Endodermal cell (in vitro differentiated cells): ENCODE data around the gene PGM5. TPM values are rescaled to one million over a fixed set of nuclear protein-coding genes. Genes with fewer than 3 reads are reported as not detected.
"Not testable (repeated sequence)": the region's sequence is repeated elsewhere in the genome, so short reads cannot be mapped to it uniquely, and the experiment has no call there.

Experiments
- DNase-seq: peaks from one replicate; pipeline ENCODE4 v3.0.0-alpha.2; 2017
- H3K27ac ChIP-seq: 2 replicates; pipeline ENCODE4 v1.5.1; 2013; ENCODE audit warnings: mild to moderate bottlenecking, low read depth, low read length, moderate library complexity
- H3K27me3 ChIP-seq: 2 replicates; pipeline ENCODE4 v1.6.1; 2013; ENCODE audit warnings: mild to moderate bottlenecking, low read length, moderate library complexity; ENCODE audit not compliant: insufficient read depth, control insufficient read depth, poor library complexity, severe bottlenecking
- H3K36me3 ChIP-seq: 2 replicates; pipeline ENCODE4 v1.7.0; 2013; ENCODE audit warnings: mild to moderate bottlenecking, low read length, moderate library complexity; ENCODE audit not compliant: control insufficient read depth, insufficient read depth
- H3K4me1 ChIP-seq: one replicate; pipeline ENCODE4 v1.7.0; 2013; ENCODE audit warnings: low read length; ENCODE audit not compliant: control insufficient read depth, insufficient read depth
- H3K4me3 ChIP-seq: 2 replicates; pipeline ENCODE4 v1.5.1; 2013; ENCODE audit warnings: mild to moderate bottlenecking, low read length, moderate library complexity
- H3K9ac ChIP-seq: 2 replicates; pipeline ENCODE4 v1.6.1; 2013; ENCODE audit warnings: mild to moderate bottlenecking, low read length, moderate library complexity; ENCODE audit not compliant: poor library complexity, severe bottlenecking; ENCODE audit errors: extremely low read depth
- H3K9me3 ChIP-seq: 2 replicates; pipeline ENCODE4 v1.6.1; 2013; ENCODE audit warnings: mild to moderate bottlenecking, low read length, moderate library complexity; ENCODE audit not compliant: control insufficient read depth
- H3K27ac Mint-ChIP-seq: 2 replicates; pipeline ENCODE4 v1.8.0; 2020; ENCODE audit warnings: mixed read lengths
- H3K27me3 Mint-ChIP-seq: 2 replicates; pipeline ENCODE4 v1.8.0; 2021; ENCODE audit warnings: mild to moderate bottlenecking, mixed read lengths; ENCODE audit not compliant: insufficient read depth
- H3K36me3 Mint-ChIP-seq: 2 replicates; pipeline ENCODE4 v1.8.0; 2020; ENCODE audit warnings: low read depth, mixed read lengths
- H3K4me1 Mint-ChIP-seq: 2 replicates; pipeline ENCODE4 v1.8.0; 2020; ENCODE audit warnings: mixed read lengths
- H3K4me3 Mint-ChIP-seq: 2 replicates; pipeline ENCODE4 v1.8.0; 2020; ENCODE audit warnings: mild to moderate bottlenecking, moderate library complexity, mixed read lengths
- H3K9me3 Mint-ChIP-seq: 2 replicates; pipeline ENCODE4 v1.8.0; 2020; ENCODE audit warnings: mild to moderate bottlenecking, mixed read lengths
- WGBS, 2 experiments: methylation state at CpG; one replicate each; pipeline versions ENCODE4 v1.1.5 to v1.1.7; 2013; ENCODE audit warnings: missing lambda C conversion rate in 2 of 2, mixed read lengths in 1 of 2; ENCODE audit not compliant: insufficient coverage in 1 of 2, insufficient read length in 1 of 2; 5-methylcytosine and 5-hydroxymethylcytosine counted together
- long read RNA-seq, 4 experiments: library from polyadenylated mRNA in 2 of 4; library from RNA in 1 of 4; library from capped mRNA in 1 of 4; stranded (forward) in 3 of 4; unstranded in 1 of 4; transcript quantifications; one replicate each; pipeline ENCODE4 v2.0.0, GENCODE V29; 2020 to 2021; ENCODE audit warnings: inconsistent platforms in 1 of 4
- polyA plus RNA-seq, 2 experiments: library from polyadenylated mRNA; stranded (reverse); fragments of 50-300 nt; gene quantifications; one replicate each; pipeline ENCODE4 v1.2.3, GENCODE V29; 2013
- total RNA-seq, 2 donors: library from RNA; stranded (reverse); fragmentation: NEBNext Ultra II Directional in 1 of 2; extraction: Animal tissue kit (Norgen Biotek cat#: 25700) in 1 of 2; gene quantifications; 2 replicates in 1 of 2; 3 replicates in 1 of 2; pipeline ENCODE4 v1.2.1, GENCODE V29; 2021

PGM5 gene
- total RNA-seq = under 1 TPM; 0.33 to 0.64 TPM
- polyA plus RNA-seq (2013, experiment 1 of 2) = 1.9 TPM
- 2.4 TPM for polyA plus RNA-seq (2013, experiment 2 of 2)
- long read RNA-seq, experiment 1 = 0 reads
- long read RNA-seq, experiment 2, partial matches to known transcripts = 0 of 1 reads
- long read RNA-seq, experiment 2, other reads (novel, unspliced or antisense) = 0 of 1 reads
- long read RNA-seq, experiment 3 = 0 reads
- long read RNA-seq, experiment 4 = 0 reads

DNA sequence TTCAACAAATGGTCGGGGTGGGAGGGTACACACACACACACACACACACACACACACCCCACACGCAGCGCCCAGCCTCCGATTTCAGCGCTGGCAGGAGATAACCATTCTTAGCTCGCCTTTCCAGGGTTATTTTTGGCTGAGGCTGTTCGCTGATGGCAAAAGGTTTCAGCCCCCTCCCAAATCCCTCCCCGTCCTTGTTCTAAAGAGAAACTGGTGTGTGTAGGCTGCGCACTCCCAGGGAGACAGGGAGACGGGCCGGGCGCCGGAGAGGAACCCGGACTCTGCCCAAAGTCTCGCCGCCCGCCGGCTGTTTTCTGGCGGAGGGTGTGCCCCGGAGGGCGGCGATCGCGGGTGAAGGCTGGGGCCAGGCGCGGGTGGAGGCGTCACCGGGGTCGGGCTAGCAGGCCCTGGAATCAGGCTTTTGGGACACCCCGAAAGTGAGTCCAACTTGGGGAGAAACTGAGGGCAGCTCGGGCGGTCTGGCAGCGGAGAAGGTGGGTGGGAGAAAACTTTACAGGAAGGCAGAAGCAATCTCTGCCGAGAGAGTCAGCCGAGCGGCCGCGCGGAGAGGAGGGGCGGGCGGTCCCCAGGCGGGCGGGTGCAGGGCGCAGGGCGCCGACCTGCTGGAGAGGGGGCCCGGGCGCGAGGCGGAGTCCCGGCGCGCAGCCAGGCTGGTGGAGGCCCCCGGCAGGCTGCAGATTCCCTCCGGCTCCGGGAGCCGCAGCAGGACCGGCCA lies at the start of gene PGM5:
Gene PGM5 (plus strand): TSS at position 232 of the 739 bp plus-strand sequence. CDS start 517 bp downstream, outside the sequence.
- H3K9me3 Mint-ChIP-seq, H3K36me3 Mint-ChIP-seq, H3K4me1 ChIP-seq, H3K27ac ChIP-seq, H3K9ac ChIP-seq, H3K4me1 Mint-ChIP-seq, H3K9me3 ChIP-seq, H3K36me3 ChIP-seq, H3K27ac Mint-ChIP-seq: not testable (repeated sequence)
- H3K4me3 ChIP-seq = peak within 1 kb of the TSS; percentile 65
- 0 to 3% methylated on average over 7 to 51 of the region's 58 CpGs for WGBS, 2 experiments
- peaks cover 73% of the 10 kb centered on the region for H3K27me3 Mint-ChIP-seq
- DNase-seq = peak; percentile 70
- peaks cover 66% of the 10 kb centered on the region for H3K27me3 ChIP-seq
- peak within 1 kb of the TSS; percentile 63 for H3K4me3 Mint-ChIP-seq

- H3K9me3 Mint-ChIP-seq, H3K4me3 ChIP-seq, H3K4me1 Mint-ChIP-seq, DNase-seq, H3K9me3 ChIP-seq, H3K4me1 ChIP-seq, H3K4me3 Mint-ChIP-seq, H3K27ac Mint-ChIP-seq, H3K9ac ChIP-seq, H3K36me3 Mint-ChIP-seq, H3K36me3 ChIP-seq, H3K27ac ChIP-seq: not testable (repeated sequence)
- WGBS, 2 experiments = 12% methylated on average over 11 of the region's 35 CpGs; no CpG with 5 or more reads in 1 of the 2 experiments
- peaks cover 14% of the 10 kb centered on the region for H3K27me3 Mint-ChIP-seq
- H3K27me3 ChIP-seq = peaks cover 10% of the 10 kb centered on the region
Measured at GRCh38 chr9:68307127-68307526, 49.3 kb upstream of the PGM5 start.

- not testable (repeated sequence) for H3K4me1 ChIP-seq, H3K36me3 Mint-ChIP-seq, H3K27ac Mint-ChIP-seq, H3K27ac ChIP-seq, H3K9ac ChIP-seq, H3K36me3 ChIP-seq, H3K9me3 ChIP-seq, DNase-seq, H3K4me3 Mint-ChIP-seq, H3K9me3 Mint-ChIP-seq, H3K4me3 ChIP-seq, H3K4me1 Mint-ChIP-seq
- H3K27me3 Mint-ChIP-seq = peaks cover 14% of the 10 kb centered on the region
- H3K27me3 ChIP-seq = peaks cover 10% of the 10 kb centered on the region
- 31 to 40% methylated on average over 6 to 16 of the region's 21 CpGs for whole genome bisulfite sequencing, 2 experiments
Measured at GRCh38 chr9:68307654-68308053, 48.8 kb upstream of the PGM5 start.

GRCh38 chr9:68311208-68311607 lies 45.2 kb upstream of the PGM5 start:
- H3K4me1 Mint-ChIP-seq, H3K9ac ChIP-seq, H3K4me1 ChIP-seq, H3K27ac Mint-ChIP-seq, H3K36me3 ChIP-seq, H3K36me3 Mint-ChIP-seq, H3K27me3 Mint-ChIP-seq, DNase-seq, H3K9me3 ChIP-seq, H3K27ac ChIP-seq, H3K9me3 Mint-ChIP-seq, H3K4me3 Mint-ChIP-seq, H3K4me3 ChIP-seq: not testable (repeated sequence)
- H3K27me3 ChIP-seq = peaks cover 12% of the 10 kb centered on the region
- no CpG with 5 or more reads among the region's 5 CpGs for WGBS, 2 experiments

- 67 to 80% methylated on average over 3 to 7 of the region's 10 CpGs for WGBS, 2 experiments
Measured at GRCh38 chr9:68318209-68318608, 38.2 kb upstream of the PGM5 start.

GRCh38 chr9:68323749-68324148 lies 32.7 kb upstream of the PGM5 start:
- H3K9me3 Mint-ChIP-seq, H3K27ac Mint-ChIP-seq, H3K9ac ChIP-seq, H3K4me1 ChIP-seq, H3K4me3 Mint-ChIP-seq, H3K27me3 Mint-ChIP-seq, DNase-seq, H3K9me3 ChIP-seq, H3K36me3 Mint-ChIP-seq, H3K27ac ChIP-seq, H3K4me3 ChIP-seq, H3K36me3 ChIP-seq, H3K4me1 Mint-ChIP-seq, H3K27me3 ChIP-seq: not testable (repeated sequence)
- 40% methylated on average over 2 of the region's 24 CpGs; no CpG with 5 or more reads in 1 of the 2 experiments for WGBS, 2 experiments

More at GRCh38 chr9:68318209-68318608, 38.2 kb upstream of the PGM5 start:
- DNase-seq = peak; percentile 4
- H3K36me3 ChIP-seq, H3K9ac ChIP-seq, H3K4me1 ChIP-seq, H3K27ac Mint-ChIP-seq, H3K27ac ChIP-seq, H3K4me3 Mint-ChIP-seq, H3K9me3 Mint-ChIP-seq, H3K4me3 ChIP-seq, H3K4me1 Mint-ChIP-seq, H3K36me3 Mint-ChIP-seq, H3K9me3 ChIP-seq: not testable (repeated sequence)
- peaks cover 11% of the 10 kb centered on the region for H3K27me3 Mint-ChIP-seq
- H3K27me3 ChIP-seq = peaks cover 11% of the 10 kb centered on the region

DNA sequence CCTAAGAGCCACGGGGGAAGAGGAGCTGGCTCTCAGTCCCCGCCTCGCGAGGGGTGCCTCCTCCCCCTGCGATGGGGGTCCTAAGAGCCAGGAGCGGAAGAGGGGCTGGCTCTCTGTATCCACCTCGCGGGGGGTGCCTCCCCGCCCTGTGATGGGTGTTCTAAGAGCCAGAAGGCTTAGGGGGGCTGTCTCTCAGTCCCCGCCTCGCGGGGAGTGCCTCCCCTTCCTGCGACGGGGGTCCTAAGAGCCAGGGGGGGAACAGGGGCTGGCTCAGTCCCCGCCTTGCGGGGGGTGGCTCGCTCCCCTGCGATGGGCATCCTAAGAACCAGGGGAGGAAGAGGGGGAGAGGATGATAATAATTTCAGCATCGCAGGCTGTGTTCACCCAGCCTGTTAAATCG lies 31.9 kb upstream of the PGM5 start:
- H3K4me1 Mint-ChIP-seq, H3K4me1 ChIP-seq, H3K9me3 ChIP-seq, H3K27me3 Mint-ChIP-seq, H3K9me3 Mint-ChIP-seq, DNase-seq, H3K27me3 ChIP-seq, H3K36me3 ChIP-seq, H3K9ac ChIP-seq, H3K27ac ChIP-seq, H3K27ac Mint-ChIP-seq, H3K4me3 Mint-ChIP-seq, H3K36me3 Mint-ChIP-seq, H3K4me3 ChIP-seq: not testable (repeated sequence)
- no CpG with 5 or more reads among the region's 20 CpGs for WGBS, 2 experiments
